KMS-11 (cell line): ENCODE data around the gene DNAJC7.

Experiments
- H2AFZ ChIP-seq: fragments of 200-600 bp; sonication (generic); 2 replicates; pipeline ENCODE4 v1.6.1; 2016; ENCODE audit warnings: antibody characterized with exemption, mixed run types, low read depth
- H3K27ac ChIP-seq: fragments of 200-600 bp; sonication (generic); 2 replicates; pipeline ENCODE4 v1.6.1; 2016; ENCODE audit warnings: mild to moderate bottlenecking, mixed run types
- H3K27me3 ChIP-seq: fragments of 200-600 bp; sonication (generic); 2 replicates; pipeline ENCODE4 v1.6.1; 2017; ENCODE audit warnings: mild to moderate bottlenecking, low read depth, mixed run types, moderate library complexity; ENCODE audit not compliant: insufficient read depth
- H3K36me3 ChIP-seq: fragments of 200-600 bp; sonication (generic); 2 replicates; pipeline ENCODE4 v1.6.1; 2017; ENCODE audit warnings: mild to moderate bottlenecking, mixed run types; ENCODE audit not compliant: insufficient read depth
- H3K4me1 ChIP-seq: fragments of 200-600 bp; sonication (generic); 2 replicates; pipeline ENCODE4 v1.6.1; 2016; ENCODE audit warnings: mild to moderate bottlenecking, low read depth, mixed run types; ENCODE audit not compliant: poor library complexity, severe bottlenecking
- H3K4me2 ChIP-seq: fragments of 200-600 bp; sonication (generic); 2 replicates; pipeline ENCODE4 v1.7.0; 2016; ENCODE audit warnings: mild to moderate bottlenecking, mixed run types
- H3K4me3 ChIP-seq: fragments of 200-600 bp; sonication (generic); IDR thresholded peaks from 2 replicates; pipeline ENCODE4 v1.6.1; 2017; ENCODE audit warnings: low read depth, low read length, mixed read lengths; ENCODE audit not compliant: insufficient read depth
- H3K79me2 ChIP-seq: fragments of 200-600 bp; sonication (generic); 2 replicates; pipeline ENCODE4 v1.6.1; 2016; ENCODE audit warnings: low read depth, mixed run types; ENCODE audit not compliant: insufficient read depth
- H3K9ac ChIP-seq: fragments of 200-600 bp; sonication (generic); 2 replicates; pipeline ENCODE4 v1.6.1; 2016; ENCODE audit warnings: mild to moderate bottlenecking, mixed run types
- H4K20me1 ChIP-seq: fragments of 200-600 bp; sonication (generic); 2 replicates; pipeline ENCODE4 v1.6.1; 2016; ENCODE audit warnings: mild to moderate bottlenecking, mixed run types; ENCODE audit not compliant: insufficient read depth
- TF ChIP-seq, protein P1 (sequence below): fragments of 200-600 bp; sonication (generic); conservative IDR thresholded peaks from 2 replicates; pipeline ENCODE4 v1.6.1; 2017; ENCODE audit warnings: low read depth, mild to moderate bottlenecking, antibody characterized with exemption, low read length, moderate library complexity, mixed read lengths

The DNAJC7 gene

DNA sequence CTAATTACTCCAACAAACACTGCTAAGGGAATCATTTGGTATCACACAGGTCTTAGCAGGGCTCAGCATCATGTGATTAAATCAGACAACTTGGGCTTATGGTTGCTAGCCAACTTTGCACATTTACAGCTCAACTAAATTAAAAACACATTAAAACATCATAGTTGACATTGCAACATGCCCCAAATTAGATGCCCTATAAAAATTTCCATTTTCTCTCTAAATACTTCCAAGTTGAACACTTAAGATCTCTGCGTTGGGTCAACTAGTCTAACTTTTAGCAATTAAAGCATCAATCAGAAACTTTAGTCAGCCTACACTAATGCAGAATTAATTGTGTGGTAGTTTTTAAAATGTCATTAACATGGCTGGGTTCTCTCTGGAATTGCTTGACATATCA, 12.1 kb downstream of the DNAJC7 start:
- no peaks in the 10 kb centered on the region for H3K4me1 ChIP-seq
- H3K27ac ChIP-seq = no peak overlapping the region
- no peak overlapping the region for H3K9ac ChIP-seq
- H3K27me3 ChIP-seq = no peaks in the 10 kb centered on the region
- H3K4me3 ChIP-seq = no peak overlapping the region
- H3K36me3 ChIP-seq = peaks cover 11% of the 10 kb centered on the region; the same call in 1 of the 2 replicates
- H4K20me1 ChIP-seq = peaks cover 18% of the 10 kb centered on the region
- peaks cover 93% of the 10 kb centered on the region for H3K79me2 ChIP-seq
- no peak overlapping the region for H3K4me2 ChIP-seq
- TF ChIP-seq, protein P1, sequence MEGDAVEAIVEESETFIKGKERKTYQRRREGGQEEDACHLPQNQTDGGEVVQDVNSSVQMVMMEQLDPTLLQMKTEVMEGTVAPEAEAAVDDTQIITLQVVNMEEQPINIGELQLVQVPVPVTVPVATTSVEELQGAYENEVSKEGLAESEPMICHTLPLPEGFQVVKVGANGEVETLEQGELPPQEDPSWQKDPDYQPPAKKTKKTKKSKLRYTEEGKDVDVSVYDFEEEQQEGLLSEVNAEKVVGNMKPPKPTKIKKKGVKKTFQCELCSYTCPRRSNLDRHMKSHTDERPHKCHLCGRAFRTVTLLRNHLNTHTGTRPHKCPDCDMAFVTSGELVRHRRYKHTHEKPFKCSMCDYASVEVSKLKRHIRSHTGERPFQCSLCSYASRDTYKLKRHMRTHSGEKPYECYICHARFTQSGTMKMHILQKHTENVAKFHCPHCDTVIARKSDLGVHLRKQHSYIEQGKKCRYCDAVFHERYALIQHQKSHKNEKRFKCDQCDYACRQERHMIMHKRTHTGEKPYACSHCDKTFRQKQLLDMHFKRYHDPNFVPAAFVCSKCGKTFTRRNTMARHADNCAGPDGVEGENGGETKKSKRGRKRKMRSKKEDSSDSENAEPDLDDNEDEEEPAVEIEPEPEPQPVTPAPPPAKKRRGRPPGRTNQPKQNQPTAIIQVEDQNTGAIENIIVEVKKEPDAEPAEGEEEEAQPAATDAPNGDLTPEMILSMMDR = no peak
- H2AFZ ChIP-seq = no peak overlapping the region

DNA sequence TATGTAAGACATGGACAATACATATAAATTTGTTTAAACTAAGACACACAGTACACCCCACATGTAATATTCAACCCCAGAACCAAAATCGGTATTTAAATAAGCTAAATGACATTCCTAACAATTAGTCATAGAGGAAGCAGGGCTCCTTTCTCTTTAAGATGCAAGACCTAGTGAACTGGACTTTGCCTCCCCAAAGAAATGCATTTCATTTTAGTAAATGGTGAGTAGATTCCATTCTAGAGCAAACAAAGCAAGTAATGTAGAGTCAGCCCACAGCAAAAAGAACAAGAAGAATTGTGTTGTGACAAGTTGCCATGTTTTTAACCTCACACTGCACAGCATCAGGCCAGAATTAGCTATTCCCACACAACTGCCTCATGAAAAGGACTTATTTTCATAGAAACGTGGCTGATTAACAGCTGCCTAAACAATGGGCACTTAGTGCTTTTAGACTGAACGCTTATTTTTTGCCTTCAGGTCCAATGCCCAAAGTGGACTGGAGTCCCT, 14.4 kb downstream of the DNAJC7 start:
- Histone ChIP-seq H3K36me3 (peaks cover 19% of the 10 kb centered on the region; the same call in 1 of the 2 replicates), H3K4me3 (no peak overlapping the region), H3K4me1 (no peaks in the 10 kb centered on the region), H4K20me1 (peaks cover 6% of the 10 kb centered on the region), H3K79me2 (peaks cover 73% of the 10 kb centered on the region), H3K27me3 (no peaks in the 10 kb centered on the region), H2AFZ (no peak overlapping the region), H3K4me2 (no peak overlapping the region), H3K9ac (no peak overlapping the region), H3K27ac (no peak overlapping the region)
- TF ChIP-seq, protein P1 = no peak

DNA sequence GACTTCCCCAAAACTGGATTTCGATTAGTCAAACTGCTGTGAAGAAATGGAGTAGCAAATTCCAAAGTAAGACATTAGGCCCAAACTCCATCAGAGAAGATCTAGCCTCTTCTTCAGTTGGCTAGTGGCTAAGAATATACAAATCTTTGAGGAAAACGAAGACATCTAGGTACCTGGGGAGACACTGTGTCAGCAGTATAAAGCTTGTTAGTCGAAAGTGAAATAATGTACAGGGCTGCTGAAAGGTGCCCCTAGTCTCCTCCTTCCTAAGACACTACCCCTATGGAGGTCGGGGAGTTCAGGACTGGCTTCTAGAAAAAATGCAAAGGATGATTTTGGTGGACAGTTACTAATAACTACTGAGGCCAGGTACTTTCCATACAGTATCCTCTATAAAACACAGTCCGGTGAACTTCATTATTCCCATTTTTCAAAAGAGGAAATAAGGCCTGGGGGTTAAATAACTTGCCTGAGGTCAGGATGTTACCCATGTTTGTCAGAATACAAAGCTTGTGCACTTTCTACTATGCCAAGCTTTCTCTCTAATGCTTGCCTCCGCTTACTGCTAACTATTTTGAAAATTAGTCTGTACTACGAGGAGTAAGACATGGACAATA, 15.0 kb downstream of the DNAJC7 start:
- H3K27ac ChIP-seq = no peak overlapping the region
- TF ChIP-seq, protein P1 = no peak
- H3K4me2 ChIP-seq = no peak overlapping the region
- peaks cover 67% of the 10 kb centered on the region for H3K79me2 ChIP-seq
- H3K27me3 ChIP-seq = no peaks in the 10 kb centered on the region
- H4K20me1 ChIP-seq = peaks cover 6% of the 10 kb centered on the region
- H3K36me3 ChIP-seq = peaks cover 22% of the 10 kb centered on the region; the same call in 1 of the 2 replicates
- H2AFZ ChIP-seq = no peak overlapping the region
- no peaks in the 10 kb centered on the region for H3K4me1 ChIP-seq
- H3K9ac ChIP-seq = no peak overlapping the region
- no peak overlapping the region for H3K4me3 ChIP-seq

DNA sequence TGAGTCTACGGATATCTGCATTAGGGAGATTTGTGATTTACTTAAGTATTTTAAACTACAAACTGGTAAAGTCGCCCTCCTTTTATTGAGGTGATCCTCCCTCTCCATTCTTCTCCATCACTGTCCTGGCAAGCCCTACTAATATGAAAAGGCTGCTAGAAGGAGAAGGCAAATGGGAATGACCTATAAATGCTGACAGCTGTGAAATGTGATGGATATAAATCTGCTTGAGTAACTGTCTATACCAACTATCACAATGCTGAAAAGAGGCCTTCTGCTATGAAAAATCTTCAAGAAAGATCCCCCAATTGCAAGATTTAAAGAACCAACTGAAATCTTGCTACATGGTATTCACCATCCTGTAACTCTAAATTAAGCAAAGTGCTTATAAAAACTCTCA, 15.5 kb downstream of the DNAJC7 start:
- Histone ChIP-seq H3K27ac (no peak overlapping the region), H3K4me1 (no peaks in the 10 kb centered on the region), H3K27me3 (no peaks in the 10 kb centered on the region), H3K4me2 (no peak overlapping the region), H4K20me1 (peaks cover 6% of the 10 kb centered on the region), H2AFZ (no peak overlapping the region), H3K36me3 (peaks cover 25% of the 10 kb centered on the region; the same call in 1 of the 2 replicates), H3K9ac (no peak overlapping the region), H3K4me3 (no peak overlapping the region), H3K79me2 (peaks cover 62% of the 10 kb centered on the region)
- TF ChIP-seq, protein P1 = no peak
